GM21367 (cell line): ENCODE measurements around the gene POU6F2.
"Not testable (repeated sequence)": the region's sequence is repeated elsewhere in the genome, so short reads cannot be mapped to it uniquely, and the experiment has no call there.

Experiments used
- ATAC-seq: cut with Tn5 transposase; IDR thresholded peaks from one replicate; pipeline ENCODE4 v1.9.1; 2021; ENCODE audit not compliant: unreplicated experiment

Gene POU6F2

DNA sequence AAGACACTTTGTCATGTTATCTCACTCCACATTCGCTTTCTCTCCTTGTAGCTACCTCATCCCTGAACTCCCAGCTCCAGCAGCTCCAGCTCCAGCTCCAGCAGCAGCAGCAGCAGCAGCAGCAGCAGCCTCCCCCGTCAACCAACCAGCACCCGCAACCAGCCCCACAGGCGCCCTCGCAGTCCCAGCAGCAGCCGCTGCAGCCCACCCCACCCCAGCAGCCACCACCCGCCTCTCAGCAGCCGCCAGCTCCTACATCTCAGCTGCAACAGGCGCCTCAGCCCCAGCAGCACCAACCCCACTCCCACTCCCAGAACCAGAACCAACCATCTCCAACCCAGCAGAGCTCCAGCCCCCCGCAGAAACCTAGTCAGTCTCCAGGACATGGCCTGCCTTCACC, 361.9 kb downstream of the POU6F2 start:
- ATAC-seq = no peak

DNA sequence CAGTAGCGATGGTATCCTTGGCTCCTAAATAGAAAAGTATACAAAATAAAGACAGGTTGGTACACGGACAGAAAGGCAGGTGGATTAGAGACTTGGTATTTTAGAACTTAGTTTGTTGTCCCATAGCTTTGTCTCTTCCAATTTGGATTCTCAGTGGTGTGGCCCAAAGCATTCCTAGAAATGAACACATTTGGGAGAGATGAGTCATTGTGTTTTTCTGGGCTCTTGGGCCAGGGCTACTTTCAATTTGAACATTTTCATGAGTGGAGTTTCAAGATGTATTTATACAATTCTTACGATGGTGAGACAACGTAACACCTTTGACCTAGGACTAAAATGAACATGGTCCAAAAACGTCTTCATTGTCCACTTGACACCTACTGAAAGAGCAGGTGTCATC, 363.4 kb downstream of the POU6F2 start:
- ATAC-seq = no peak

DNA sequence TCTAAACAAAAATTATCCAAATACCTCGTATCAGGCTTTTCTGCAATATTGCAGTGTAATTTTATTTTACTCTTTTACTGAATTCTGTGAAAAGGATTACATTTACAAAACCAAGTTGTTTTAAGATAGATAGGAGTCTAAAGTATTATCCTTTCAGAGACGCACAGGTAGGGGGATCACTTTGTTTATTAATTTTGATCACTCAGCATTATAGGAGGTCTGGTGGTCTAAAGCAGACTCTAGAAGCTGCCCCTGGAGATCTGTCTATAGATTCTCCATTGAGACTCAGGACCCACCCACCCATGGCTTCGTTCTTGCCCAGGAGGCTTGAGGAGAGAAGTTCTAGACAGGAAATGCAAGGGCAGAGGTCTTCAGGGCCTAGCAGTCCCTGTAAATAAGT, 365.1 kb downstream of the POU6F2 start:
- ATAC-seq = no peak

DNA sequence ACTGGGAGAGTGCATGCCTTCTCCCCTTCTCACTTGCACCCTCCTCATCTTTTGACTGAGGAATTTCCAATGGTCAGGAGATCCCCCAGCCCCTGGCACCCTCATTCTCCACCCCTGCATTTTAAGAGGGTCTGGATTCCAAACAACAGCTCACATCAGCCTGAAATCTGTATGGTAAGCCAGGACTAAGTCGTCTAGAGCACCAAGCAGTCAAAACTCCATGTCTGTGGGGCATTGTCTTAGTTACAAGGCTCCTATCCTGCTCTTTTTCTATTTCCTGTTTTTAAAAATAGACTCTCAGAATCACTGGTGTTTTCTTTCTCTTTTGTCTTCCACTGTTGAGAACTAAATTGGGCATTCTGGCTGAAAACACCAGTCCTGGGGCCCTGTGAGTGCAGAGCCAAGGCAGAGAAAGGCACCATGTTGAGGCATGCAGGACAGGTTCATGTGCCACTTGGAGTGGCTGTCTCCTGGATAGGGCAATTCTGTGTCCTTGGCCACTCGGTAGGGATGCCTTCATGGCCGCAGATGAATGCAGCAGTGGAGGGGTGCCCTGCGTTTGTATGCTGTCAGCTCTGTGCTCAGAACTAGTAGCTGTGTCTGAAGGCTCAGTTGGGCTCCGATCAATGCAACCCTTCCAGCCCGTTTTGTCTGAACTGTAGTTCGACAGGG, 371.9 kb downstream of the POU6F2 start:
- no peak for ATAC-seq

DNA sequence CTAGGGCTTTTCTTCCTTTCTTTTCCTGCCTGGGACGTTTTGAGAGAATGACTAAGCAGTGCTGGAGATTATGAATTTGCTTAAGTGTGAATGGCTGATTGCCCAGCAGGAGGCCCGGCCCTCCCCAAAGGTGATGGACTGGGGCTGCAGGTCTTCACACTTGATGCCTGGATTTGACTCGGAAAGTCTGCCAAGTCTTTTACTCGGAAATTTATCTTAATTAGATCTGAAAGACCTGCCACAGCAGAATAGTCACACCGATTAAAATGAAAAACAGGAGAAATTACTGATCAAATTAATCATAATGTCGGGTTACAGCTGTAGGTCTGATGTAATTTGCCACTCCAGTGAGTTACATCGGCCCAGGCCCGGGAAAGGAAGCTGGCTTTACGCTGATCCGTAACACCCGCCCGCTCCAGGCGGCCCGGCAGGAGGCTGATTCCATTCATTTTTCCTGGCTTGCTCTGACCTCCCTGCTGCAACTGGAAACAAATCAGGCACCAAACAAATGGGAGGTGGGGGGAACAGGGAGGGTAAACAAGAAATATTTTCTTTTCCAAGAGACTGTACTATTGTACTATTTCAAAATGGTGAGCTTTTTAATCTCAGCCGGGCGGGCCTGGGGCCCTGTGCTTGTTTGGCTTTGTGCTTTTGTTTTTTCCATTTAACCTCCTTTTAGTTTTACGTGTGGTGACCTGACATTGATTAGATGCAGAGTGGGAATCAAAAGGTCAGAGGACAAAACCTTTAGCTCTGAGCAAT, 376.1 kb downstream of the POU6F2 start:
- no peak for ATAC-seq

DNA sequence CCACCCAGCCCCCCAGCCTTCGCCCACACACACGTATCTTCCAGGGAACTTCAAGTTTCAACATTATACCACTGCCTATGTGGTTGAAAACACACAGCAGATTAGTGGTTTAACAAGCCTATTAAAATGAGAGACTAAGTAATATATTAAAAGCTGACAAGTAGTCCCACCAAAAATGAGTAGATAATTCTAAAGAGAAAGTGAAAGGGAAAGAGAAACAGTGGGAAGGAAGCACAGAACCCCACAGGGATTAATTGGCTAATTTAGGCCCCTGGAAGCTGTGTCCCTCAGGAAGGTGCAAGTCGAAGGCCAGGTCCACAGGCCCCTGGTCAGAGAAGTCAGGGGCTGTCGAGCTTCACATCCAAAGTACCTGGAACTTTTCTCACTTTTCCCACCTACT, 378.0 kb downstream of the POU6F2 start:
- no peak for ATAC-seq

DNA sequence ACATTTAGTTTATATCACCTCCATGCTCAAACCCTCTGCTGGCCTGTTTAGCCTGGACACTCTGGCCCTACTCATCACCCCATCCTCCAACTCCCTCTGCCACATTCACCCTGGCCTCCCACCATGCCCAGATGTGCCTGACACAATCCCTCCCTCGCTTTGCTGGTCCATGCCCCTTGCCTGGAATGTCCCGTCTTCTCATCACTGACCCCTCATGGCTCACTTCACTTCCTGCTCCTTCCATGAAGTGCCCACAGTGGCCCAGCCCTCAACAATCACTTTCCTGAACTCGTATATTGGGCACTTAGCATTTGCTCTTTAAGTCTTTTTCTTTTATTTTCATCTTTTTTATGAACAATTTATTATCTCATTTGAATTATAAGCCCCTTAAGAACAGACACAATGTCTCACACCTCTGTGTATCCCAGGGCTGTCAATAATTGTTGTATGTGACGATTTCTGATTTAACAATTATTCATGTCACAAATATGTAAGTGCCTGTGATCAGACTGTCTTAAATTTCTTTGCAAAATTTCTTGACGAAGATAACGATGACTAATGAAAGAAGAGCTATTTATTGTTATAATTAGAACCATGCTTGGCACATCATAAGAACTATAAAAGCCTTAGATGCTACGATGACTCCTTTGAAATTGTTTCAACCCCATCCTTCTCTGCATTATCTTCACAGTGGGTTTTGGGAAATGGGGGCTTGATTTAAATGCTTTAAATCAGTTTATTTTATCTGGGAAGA, 378.6 kb downstream of the POU6F2 start:
- no peak for ATAC-seq

DNA sequence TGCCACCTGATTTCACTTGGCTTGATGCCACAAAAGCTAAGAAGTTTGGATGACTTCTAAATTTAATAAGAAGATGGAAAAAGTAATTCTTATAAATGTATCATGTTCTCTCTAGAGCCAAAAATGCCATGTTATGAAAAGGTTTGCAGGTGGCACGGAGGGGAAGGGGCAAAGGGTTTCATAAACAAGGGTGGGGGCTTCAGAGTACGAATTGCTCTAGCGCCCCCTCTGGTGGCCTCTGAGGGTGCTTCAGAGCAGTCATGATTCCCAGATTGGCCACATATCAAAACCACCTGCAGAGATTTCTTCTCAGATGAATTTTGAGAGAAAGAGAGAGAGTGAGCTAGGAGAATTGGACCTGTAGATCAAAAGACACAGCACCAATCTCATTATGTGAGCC, 379.9 kb downstream of the POU6F2 start:
- ATAC-seq = no peak

DNA sequence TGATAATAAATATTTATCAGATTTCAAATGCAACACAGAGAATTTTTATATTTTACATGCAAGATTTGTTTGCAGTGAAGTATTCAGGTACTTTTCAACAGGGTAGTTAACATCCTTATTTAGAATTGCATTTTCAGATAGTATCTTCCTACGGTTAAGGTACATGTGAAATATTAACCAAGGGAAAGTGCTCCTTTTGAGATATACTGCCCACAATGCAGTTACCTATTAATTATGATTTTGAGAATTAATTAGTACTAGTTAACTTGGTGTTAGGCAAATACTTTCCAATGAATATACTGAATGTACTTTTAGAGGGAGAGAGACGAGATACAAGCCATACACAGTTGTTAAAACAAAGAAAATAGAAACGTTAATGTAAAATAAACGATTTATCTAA, 382.3 kb downstream of the POU6F2 start:
- no peak for ATAC-seq

DNA sequence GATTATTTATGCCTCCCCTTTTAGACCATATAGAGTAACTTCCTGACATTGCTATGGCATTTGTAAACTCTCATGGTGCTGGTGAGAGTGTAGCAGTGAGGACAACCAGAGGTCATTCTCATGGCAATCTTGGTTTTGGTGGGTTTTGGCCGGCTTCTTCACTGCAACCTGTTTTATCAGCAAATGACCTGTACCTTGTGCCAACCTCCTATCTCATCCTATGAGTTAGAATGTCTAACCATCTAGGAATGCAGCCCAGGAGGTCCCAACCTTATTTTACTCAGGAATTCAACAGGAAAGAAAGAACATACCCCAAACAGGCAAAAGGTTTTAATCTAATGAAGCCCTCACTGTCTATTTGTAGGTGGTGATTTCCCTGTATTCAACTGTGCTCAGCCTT, 383.1 kb downstream of the POU6F2 start:
- ATAC-seq = no peak

DNA sequence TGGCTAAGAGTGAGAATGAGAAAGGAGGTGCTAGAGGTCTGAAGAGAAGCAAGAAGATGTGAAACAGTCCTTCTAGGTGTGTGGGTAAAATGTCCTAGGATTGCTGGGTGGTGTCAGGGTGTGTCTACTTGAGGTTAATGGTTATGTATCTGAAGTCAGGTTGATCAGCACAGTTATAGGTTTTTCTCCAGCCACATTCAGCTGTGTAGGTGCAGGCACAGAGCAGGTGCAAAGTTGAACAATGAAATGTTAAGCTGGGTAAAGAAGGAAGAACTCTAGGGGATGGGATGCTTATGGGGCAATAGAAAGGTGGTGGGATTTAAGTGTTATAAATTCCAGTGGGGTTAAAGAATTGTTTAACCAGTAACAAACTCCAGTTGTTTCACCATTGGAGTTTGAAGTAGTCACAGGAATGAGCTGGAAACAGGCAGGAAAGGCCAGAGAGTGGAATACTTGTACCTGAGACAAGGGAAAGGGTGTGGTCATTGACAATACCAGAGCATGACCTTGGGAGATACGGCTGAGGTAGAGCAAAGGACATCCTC, 388.1 kb downstream of the POU6F2 start:
- ATAC-seq = no peak

DNA sequence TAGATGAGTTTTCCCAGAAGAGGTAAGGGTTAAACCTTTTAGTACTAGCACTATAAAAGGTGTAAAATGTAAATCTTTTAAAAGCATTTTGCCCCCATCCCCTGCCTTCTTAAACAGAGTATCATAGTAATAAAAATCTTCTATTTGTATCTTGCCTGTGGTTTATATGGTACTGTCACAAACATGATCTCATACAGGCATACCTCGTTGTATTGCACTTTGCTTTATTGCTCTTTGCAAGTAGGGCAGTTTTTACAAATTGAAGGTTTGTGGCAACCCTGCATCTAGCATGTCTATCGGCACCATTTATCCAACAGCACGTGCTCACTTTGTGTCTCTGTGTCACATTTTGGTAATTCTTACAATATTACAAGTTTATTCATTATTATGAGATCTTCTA, 389.7 kb downstream of the POU6F2 start:
- no peak for ATAC-seq

DNA sequence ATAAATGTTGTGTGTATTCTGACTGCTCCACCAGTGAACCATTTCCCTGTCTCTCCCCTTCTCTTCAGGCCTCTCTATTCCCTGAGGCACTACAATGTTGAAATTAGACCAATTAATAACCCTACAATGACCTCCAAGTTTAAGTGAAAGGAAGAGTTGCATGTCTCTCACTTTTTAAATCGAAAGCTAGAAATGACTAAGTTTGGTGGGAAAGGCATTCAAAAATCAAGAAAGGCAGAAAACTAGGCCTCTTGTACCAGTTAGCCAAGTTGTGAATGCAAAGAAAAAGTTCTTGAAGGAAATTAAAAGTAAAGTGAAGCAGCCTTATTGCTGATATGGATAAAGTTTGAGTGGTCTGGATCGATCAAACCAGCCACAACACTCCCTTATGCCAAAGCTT, 390.2 kb downstream of the POU6F2 start:
- no peak for ATAC-seq

DNA sequence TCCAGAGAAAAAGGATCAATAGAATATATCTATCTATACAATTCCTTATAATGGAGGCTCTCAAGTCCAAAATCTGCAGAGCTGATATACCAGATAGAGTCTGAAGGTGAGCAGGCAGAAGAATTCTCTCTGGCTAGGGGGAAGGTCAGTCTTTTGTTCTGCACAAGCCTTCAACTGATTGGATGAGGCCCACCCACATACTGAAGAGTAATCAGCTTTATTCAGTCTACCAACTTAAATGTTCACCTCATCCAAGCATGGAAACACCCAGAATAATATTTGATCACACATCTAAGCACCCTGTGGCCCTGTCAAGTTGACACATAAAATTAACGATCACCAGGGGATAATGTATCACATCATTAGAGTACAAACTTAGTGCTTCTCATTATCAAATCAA, 394.7 kb downstream of the POU6F2 start:
- ATAC-seq = no peak

DNA sequence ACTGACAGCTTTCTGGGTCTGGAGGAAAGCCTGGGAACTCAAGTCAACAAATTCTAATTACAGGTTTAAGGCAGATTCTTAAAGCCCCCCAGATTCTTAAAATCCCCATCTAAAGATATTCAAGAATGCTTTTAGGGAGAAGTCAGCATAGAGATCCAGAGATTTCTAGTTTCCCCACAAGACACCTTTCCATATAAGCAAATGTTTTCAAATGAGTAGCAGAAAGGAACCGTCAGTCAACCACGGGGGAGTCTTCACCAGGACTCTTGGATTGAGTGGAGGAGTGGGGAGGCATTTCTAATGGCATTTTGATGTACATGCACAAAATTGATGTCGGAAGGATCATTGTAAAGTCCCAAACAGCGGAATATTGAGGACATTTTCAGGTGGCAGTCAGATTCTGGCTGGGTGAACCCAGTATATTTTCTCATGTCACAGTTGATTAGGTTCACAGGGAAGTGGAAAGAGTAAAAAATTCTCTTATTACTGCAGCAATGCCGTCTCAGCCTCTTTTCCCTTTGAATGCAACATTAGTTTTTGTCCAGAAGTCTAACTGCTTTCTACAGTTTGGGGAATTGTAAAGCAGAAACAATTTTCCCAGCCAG, 396.8 kb downstream of the POU6F2 start:
- no peak for ATAC-seq

DNA sequence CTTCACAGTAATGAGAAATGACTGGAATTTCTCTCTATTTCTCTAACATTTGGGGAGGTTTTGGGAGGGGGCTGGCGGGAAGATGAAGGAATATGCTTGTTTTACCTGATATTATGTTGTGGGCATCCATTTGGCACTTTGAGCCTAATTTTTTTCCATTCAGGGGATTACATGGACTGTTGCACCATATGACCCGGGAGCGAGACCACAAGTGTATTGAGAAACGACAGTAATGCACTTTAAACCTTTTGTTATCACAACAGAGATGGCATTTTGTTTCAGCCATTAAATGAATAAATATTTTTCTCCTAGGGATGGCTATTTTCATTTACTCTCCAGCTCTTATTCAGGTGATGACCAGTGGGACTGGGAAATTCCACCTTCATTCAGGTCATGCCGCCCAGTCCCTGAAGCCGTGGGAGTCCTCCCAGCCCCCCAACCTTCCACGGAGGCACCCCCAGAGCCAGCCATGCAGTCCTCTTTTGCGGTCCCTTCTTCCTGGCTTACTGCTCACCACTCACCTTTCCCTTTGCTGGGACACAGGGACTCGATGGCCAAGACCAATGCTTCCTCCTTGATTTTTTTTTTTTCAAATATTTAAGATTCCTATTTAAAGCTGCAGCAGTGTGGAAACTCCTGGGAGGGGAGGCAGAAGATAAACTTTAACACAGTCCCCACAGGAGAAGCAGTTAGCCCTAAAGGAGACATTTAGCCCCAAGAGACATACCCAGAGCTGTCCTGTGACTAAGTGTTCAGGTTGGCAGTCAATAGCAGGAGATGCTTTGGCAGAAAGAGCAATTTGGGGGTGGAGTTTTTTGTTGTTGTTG, 397.6 kb downstream of the POU6F2 start:
- ATAC-seq = no peak

DNA sequence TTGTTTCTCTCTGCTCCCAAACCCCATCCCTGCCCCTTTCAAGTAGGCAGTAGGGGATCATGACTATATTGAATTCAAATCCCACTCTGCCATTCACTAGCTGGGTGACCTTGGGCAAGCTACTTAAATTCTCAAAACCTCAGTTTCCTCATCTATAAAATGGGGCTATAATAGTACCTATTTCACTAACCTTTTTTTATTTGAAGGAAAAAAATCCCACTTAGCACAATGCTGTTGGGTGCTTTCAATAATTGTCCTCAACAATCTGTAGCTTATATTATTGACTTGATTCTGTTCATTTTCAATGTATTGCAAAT, 398.1 kb downstream of the POU6F2 start:
- ATAC-seq = no peak

DNA sequence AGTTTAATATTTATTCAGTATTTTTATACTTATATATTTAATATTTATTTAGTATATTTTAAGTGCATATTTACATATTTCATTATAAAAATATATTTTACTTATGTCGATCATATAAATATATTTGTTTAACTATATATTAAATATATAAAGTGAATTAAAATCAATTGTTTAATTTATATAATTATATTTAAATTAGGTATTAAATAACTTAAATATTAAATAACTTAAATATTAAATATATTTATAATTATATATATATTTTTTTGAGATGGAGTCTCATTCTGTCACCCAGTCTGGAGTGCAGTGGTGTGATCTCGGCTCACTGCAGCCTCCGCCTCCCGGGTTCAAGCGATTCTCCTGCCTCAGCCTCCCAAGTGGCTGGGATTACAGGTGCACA, 399.2 kb downstream of the POU6F2 start:
- ATAC-seq = not testable (repeated sequence)

DNA sequence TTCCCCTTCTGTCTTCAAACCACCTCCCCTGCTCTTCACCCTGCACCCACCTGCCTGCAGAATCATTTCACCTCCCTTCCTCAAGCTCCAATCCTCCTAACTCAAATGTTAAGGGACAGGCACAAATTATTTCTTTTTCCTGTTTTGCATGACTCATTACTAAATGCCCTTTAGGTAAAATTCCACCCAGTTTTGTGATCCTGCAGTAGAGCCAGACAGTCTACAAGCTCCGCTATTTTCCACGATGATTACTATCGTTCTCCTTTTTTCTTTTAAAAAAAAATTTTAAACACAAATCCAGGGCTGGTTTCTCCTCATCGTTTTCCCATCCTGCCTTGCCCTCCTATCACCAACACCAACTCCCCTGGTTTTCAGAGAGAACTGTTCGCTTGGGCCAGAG, 401.7 kb downstream of the POU6F2 start:
- ATAC-seq = no peak

DNA sequence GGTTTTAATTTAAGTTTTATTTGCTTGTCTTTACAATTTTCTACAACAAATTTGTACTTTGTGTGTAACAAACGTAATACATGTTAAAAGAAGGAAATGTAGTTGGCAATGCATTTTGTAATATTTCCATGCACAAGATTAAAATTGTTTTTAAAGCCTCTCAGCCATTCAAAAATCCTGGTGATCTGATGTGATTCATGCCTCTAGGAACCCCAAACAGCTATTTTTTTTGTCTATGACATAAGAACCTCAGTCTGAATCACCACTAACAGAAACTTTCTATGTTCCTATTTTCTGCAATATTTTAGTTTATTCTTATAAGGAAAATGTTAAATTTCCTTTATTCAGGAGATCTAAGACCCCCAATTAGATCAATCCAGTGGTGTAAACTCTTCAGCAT, 405.4 kb downstream of the POU6F2 start:
- ATAC-seq = no peak

DNA sequence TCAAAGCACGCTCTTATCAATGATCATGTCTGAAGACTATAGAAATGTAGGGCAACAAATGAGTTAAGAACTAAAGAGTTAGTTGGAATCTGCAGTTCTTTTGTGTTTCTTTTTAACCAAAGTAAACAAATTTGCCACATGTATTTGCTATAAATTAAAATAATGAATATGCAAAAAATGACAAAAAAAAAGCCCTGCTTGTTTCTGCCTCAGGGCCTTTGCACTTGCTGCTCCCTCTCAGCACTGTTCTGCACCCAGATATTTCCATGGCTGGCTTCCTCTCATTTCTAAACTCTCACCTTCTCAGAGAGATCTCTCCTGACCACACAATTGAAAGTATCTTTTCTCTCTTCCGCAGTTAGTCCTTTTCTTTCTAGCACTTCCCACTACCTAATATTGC, 406.7 kb downstream of the POU6F2 start:
- ATAC-seq = no peak
